Forelimb muscle (tissue), 1 donor: Measurements from ENCODE around the gene KIF5B. TPM values are rescaled to one million over a fixed set of nuclear protein-coding genes. Genes with fewer than 3 reads are reported as not detected.
"Not testable (repeated sequence)": the region's sequence is repeated elsewhere in the genome, so short reads cannot be mapped to it uniquely, and the experiment has no call there.

Source experiments
- DNase-seq: peaks from one replicate; pipeline ENCODE4 v3.0.0-alpha.2; 2013; ENCODE audit warnings: low read depth
- polyA plus RNA-seq: library from polyadenylated mRNA; unstranded; fragments of 120-200 nt; gene quantifications from one replicate; pipeline ENCODE4 v1.2.1, GENCODE V29; 2013; ENCODE audit not compliant: insufficient read length

The KIF5B gene
- 124 TPM for polyA plus RNA-seq

DNA sequence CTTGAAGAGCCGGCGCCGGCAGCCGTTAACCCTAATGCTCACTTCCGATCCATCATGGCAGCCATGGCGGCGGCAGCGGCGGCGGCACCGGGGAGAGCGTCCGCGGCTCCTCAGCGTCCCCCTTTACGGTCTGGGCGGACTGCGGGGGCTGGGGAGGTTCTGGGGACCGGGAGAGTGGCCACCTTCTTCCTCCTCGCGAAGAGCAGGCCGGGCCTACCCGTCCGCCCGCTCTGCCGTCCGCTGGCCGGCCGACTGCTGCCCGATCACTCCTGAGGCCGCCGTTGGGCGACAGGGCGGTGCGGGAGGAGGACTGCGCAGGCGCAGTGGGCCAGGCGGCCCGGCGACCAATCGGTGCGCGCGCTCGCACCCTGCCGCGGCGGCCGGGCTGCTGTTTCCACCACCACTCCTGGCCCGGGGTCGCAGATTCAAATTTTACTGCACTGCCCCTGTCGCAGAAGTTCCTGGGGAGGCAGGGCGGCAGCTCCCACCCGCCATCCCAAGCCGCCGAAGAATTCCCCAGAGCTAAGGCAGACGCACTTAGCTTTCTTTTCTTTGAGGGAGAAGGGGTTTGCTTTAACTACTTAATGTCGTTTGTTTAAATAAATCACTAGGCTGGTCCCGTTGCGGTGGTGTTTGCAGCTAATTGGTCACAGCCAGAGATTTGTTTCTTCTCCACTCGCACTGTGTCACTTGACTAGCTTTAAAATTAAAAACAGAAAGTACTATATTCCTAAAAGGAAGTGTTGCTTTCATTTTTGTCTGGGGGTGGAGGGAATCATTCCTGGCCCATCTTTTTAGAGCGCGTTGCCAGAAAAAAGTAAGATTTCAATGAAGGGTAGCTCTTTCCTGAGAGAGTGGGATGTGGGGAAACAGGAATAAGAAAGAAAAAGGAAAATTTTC is at the start of gene KIF5B:
Gene KIF5B, minus strand, starts transcription at position 290 of the 900 bp plus-strand sequence. CDS start 452 bp downstream, outside the sequence.
- DNase-seq, result peak; percentile 72

DNA sequence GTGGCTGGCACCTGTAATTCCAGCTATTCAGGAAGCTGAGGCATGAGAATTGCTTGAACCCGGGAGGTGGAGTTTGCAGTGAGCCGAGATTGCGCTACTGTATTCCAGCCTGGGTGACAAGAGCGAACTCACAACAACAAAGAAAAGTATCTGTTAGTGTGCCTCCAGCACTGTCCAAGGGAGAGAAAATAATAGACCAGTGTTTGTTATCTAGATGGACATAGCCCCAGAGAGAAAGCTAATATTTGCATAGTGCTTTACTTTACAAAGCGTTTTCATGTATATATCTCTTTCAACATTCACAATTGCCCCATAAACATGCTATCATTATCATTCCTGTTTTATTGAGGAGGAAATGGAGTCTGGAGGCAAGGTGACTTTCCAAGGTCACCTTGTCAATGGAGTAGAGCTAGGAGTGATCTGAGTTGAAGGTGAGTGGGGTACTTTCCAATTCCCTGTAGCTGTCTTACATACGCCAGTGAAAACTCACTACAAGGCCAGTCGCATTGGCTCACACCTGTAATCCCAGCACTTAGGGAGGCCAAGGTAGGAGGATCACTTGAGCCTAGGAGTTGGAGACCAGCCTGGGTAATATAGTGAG is 49.7 kb upstream of the KIF5B start:
- no peak for DNase-seq

DNA sequence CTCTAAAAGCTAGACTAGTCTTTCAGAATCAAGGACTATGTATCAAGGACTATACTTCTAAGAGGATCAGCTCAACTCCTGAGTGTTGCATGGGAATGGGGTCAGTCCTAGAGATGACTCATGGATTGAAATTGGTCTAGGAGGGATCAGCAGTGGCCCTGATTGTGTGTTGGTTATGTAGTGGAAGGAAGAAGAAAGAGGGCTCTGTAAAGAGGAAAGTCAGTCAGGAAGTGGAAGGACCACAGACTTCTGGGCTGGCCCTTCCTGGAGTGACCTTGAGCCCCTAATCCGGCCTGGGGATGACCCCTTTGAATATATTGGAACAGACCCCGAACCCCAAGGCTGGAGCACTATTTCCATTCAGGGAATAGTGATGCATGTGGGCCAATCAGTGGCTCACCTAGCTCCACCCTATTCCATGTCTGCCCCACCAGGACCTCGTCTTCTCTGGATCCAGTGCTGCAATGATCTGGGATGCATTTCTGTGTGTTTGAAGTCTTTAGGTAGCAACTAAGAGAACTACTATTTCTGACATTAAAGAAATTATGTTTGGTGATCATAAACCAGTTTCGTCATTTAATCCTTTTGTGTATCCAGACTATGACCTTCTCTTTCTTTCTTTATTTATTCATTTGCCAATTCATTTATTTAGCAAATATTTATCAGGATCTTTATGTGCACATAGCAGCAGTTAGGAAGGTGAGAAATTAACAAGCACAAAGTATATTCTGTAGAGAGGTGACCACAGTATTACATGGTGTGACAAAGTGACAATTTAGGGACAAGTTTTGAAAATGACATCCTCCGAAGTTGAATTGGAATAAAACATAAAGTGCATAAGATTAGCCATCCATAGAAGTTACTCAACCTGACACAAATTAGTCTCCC is 48.6 kb upstream of the KIF5B start:
- DNase-seq, result no peak

DNA sequence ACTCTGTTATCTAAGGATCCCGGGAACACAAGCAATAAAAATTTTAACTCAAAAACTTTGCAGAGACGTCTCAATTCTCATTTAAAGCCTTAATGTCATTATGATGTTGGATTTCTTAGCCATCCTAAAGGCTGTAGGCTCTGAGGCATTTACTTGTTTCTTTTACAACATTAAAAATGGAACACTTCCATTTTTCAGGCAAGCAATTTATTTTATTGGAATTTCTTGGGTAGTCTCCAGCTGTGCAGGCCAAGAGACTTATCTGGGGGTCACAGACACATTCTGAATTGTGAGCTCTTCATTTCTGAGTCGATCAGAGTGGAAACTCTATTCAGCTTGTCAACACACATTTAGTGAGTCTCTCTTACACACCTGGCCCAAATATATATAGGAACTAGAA is 48.0 kb upstream of the KIF5B start:
- no peak for DNase-seq

DNA sequence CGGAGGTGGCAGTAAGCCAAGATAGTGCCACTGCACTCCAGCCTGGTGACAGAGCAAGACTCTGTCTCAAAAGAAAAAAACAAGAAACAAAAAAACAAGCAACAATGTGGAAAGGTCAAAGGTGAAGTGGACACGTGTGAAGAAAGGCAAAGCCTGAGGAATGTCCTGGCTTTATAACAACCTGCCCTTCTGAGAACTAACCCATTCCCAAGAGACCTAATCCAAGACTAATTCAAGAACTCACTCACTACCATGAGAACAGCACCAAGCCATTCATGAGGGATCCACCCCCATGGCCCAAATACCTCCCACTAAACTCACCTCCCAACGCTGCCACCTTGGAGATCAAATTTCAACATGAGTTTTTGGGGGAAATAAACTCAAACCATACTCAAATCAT is 47.5 kb upstream of the KIF5B start:
- DNase-seq, result no peak

DNA sequence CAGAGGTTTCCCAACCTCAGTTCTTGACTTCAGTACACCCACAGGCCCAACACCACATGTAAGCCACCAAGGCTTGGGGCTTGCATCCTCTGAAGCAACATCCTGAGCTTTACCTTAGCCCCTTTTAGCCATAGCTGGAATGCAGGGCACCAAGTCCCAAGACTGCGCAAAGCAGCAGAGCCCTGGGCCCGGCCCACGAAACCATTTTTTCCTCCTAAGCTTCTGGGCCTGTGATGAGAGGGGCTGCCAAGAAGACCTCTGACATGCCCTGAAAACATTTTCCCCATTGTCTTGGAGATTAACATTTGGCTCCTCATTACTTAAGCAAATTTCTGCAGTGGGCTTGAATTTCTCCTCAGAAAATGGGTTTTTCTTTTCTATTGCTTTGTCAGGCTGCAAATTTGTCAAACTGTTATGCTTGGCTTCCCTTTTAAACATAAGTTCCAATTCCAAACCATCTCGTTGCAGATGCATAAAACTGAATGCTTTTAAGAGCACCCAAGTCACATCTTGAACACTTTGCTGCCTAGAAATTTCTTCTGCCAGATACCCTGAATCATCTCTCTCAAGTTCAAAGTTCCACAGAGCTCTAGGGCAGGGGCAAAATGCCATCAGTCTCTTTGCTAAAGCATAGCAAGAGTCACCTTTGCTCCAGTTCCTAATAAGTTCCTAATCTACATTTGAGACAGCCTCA is 42.5 kb upstream of the KIF5B start:
- DNase-seq, result not testable (repeated sequence)

DNA sequence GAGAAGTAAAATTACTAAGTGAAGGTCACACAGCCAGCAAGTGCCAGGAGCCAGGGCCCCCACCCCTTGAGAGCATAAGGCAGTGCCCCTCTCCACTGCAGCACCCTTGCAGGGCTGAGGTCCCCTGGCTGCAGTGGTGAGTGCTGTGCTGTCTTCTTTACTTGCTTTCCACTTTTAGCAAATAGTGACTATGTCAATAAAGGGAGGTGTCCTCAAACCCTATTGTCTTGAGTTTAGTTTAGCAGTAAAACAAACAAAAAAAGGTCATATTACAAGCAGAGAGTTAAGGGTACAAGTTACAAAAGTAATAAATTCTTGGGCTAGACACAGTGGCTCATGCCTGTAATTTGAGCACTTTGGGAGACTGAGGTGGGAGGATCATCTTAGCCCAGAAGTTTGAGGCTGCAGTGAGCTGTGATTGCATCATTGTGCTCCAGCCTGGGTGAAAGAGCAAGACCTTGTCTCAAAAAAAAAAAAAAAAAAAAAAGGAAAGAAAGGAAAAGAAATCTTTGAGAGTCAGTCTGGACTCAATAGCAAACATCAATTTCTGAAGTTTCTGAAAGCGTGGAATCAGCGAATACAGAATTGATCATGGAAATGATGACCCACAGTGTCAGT is 39.0 kb upstream of the KIF5B start:
- DNase-seq, result no peak

DNA sequence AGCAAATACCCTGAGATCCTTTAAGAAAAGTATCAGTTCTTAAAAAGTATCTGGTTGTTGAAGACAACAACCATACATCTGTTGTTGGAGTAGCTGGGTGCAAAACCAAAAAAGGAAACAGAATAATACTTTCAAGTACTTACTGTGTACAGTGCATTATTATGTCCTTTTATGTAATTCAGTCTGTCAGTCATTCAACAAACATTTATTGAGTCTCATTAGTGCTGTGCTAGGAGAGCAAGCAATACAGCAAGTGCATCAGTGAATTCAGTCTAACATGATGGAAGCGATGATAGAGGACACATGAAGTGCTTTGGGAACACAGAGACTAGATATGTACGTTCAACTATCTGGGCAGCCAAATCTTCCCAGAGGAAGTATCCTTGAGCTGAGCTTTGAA is 37.4 kb upstream of the KIF5B start:
- no peak for DNase-seq

DNA sequence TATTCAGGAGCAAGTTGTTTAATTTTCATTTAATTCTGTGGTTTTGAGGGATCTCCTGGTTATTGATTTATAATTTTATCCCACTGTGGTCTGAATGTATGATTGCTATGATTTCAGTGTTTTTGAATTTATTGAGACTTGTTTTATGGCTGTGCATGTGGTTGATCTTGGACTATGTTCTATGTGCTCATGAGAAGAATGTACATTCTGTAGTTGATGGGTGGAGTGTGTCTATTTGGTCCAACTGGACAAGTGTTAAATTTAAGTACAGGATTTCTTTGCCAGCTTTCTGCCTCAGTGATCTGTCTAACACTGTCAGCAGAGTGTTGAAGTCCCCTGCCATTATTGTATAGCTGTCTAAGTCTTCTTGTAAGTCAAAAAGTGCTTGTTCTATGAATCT is 34.8 kb upstream of the KIF5B start:
- no peak for DNase-seq

DNA sequence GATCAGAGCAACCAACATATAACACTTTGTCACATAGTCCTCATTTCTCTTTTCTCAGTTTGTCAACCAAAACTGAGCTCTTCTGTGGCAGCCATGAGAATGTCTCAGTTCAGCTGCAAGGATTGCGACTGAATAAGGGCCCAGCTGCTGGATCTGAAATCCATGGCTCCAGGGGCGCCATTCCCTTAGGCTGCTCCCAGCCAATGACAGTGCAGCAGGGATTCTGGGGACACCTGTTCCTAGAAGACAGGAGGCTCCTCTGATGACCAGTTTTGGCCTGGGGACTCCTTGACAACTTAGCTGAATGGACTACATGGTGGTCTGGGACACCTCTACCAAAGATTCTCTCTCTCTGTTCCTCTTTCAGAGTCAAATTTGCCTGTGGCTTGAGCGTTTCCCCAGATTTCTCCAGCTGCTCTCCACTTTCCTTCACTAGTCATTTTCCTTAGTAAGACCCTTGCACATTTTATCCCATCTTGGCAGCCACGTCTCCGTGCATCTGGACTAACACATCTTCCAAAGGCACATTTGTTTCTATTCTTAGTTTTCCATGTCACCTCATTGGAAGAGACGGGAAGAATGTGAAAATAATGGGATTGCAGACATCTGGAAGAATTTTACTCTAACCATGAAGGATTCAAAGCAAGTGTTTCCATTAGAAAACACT is 28.1 kb upstream of the KIF5B start:
- peak; percentile 87 for DNase-seq

DNA sequence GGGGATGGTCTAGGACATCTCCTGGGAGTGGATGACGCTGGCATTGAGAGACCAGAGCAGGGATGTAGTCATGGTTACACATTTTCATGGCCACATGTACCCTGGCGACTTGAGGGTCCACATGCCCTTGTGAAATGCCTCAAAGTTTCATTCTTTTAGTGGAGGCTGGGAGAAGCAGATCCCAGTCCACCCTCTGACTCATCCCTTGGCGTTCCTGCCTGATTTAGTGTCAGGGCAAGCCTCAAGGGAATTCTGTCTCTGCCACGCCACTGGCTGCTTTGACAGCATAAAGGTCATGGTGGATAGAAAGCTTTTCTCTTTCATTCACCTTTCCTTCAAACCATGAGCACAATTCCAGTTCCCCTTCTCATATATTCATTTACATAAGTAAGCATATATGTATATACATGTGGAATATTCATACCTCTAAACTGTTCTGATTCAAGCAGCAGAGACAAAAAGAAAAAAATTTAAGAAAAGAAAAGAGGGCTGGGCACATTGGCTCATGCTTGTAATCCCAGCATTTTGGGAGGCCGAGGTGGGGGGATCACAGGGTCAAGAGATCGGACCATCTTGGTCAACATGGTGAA is 21.8 kb upstream of the KIF5B start:
- DNase-seq, result no peak

DNA sequence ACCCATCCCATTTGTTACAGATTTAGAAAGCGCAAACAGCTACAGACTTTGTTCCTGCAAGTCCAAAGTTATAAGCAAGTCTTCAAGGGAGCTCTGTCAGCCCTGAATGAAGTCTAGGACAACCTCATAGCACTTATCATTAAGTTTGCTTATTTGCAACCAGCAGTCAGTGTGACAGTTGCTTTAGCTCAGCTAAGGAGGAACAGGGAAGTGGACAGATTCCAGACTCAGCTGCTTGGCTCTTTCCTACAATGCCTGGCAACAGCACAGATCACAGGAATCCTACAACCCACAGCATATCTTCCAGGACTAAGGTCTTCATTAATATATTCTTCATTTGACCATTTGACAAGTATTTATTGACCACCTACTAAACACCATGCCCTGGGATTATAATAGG is 17.4 kb upstream of the KIF5B start:
- no peak for DNase-seq

DNA sequence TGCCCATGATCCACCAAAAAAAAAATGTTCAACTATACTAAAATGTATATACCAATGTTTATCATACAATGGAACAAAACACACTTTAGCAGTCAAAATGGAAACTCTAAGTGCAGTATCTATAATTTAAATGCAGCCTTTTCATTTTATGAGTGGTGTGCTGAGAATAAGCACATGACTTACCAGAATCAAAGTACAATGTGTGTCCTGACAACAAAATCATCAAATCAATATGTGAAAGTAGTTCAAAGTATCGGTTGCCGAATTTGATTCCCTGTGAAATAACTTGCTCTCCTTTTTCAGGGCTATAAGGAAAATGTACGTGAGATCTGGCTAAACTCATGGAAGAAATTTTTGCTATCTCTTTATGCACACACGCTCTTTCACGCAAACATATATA is 16.9 kb upstream of the KIF5B start:
- DNase-seq, result no peak

DNA sequence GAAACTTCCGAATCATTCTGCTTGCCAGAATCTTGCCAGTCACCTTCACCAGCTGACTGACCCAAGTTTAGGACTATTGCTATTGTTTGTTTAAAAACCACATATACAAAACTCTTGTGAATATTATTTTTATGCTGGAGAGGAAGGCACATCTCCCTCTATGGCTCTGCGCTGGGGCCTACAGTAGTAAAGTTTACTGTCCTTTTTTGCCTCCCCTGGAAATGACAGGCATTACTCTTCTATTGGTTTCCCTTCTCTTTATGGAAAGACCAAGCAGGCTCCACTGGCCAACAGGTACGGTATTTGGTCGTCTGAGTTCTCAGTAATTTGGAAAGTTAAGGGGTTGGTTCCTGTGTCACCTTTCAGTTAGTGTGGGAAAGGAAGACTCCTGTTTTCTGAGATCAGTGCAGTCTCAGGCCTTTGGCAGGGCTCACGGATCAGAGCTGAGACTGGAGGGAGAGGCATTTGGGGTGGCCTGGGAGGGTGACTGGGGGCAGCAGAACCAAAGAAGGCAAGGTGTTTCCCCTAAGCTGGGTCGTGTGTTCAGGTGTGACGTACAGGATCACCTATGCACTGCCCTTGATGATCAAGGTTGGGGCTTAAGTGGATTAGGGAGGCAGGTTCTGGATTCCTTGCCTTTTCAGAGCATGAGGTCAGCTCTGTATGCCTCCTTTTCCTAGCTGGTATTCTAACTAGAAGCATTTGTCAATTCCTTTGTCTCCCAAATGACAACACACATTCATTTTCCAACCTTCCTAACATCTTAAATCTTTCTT is 16.0 kb upstream of the KIF5B start:
- DNase-seq, result no peak

DNA sequence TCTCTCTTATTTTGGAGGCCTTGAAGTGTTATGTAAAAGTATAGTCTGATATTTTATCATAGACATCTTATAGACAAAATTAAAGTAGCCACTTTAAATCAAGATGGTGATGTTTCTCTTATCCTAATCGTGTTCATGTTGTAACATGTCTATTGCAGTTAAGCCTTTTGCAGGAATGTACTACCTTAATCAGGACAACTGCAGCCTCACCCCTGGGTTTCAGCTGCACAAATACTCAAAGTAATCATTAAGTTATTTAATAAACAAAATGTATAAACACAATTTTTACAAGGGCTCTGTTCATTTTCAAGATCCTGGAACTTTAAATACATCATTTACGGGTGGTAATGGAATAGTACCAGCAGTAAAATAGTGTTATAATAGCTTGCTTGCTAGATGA is 14.4 kb upstream of the KIF5B start:
- DNase-seq, result no peak

DNA sequence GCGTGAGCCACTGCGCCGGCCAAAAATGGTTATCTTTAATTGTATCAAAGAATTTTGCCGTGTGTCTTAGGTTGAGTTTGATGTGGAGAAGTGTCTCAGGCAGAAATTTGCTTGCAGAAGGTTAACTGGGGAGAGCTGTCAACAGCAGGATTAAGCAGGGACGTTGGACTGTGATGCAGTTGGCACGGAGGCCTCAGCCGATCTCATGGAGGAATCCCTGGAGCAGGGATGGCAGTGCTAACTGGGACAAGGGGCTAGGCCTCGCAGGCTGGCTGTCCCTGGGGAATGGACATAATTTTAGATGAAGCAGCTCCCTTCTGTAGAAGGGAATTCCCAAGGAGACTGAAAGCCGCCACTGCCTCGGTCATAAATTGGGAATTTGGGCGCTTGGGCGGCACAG is 12.3 kb upstream of the KIF5B start:
- no peak for DNase-seq

DNA sequence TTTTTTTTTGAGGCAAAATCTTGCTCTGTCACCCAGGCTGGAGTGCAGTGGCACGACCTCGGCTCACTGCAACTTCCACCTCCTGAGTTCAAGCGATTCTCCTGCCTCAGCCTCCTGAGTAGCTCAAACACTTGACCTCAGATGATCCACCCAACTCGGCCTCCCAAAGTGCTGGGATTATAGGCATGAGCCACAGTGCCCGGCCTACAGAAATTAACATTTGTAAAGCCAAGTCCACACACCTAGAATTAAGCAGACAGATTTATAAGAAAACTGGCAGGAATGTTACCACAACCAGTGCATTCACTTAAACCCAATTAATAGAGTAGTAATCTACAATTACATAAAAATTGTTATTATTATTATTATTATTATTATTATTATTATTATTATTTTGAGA is 11.7 kb upstream of the KIF5B start:
- not testable (repeated sequence) for DNase-seq

DNA sequence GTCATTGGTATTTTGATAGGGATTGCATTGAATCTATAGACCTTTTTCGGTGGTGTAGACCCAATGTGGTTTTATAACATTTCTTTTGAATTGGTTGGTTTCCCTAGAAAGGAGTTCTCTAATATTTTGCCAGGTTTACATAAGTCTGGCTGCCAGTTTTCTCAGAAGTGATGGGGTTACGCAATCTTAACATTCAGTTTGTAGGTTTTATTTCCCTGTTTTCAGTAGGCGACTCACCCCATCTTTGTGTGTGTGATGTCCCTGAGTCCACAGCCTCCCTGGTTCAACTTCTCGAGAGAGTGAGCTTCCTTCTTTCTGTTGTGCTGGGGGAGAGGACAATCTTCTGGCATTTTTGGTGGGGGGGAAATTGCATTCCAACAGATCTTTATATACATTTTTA is 9.6 kb upstream of the KIF5B start:
- DNase-seq, result no peak

DNA sequence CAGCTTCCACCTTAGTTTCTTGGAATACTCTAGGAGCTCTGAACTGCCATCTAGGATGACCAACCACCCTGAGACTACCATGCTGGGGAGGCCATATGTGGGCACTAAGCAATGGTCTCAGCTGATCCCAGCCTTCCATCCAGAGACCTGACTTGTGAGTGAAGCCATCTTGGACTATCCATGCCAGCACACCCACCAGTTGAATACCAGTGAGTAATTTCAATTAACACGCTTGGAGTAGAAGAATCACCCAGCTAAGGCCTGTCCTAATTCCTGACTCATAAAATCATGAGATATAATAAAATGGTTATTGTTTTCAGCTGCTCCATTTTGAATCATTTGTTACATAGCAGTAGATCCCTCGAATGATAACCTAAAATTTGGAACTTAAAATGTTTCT is 5.2 kb upstream of the KIF5B start:
- DNase-seq, result no peak
